Myometrial cell (primary cell): ENCODE results near the gene AQP12B. TPM values are rescaled to one million over a fixed set of nuclear protein-coding genes. Genes with fewer than 3 reads are reported as not detected.

Experiments
- total RNA-seq: library from RNA; depleted of rRNA; stranded (reverse); fragments of >200 nt; gene quantifications from 2 replicates; pipeline ENCODE4 v1.2.3, GENCODE V29; 2015

AQP12B gene, protein sequence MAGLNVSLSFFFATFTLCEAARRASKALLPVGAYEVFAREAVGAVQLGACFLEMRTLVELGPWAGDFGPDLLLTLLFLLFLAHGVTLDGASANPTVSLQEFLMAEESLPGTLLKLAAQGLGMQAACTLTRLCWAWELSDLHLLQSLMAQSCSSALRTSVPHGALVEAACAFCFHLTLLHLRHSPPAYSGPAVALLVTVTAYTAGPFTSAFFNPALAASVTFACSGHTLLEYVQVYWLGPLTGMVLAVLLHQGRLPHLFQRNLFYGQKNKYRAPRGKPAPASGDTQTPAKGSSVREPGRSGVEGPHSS
- total RNA-seq, result not detected in 2 replicates

GRCh38 chr2:240682431-240683224 lies at the start of gene AQP12B:
AQP12B (minus strand) TSS chr2:240682885; CDS start chr2:240682837, 48 bp downstream.

GRCh38 chr2:240691631-240692420 lies 9.1 kb upstream of the AQP12B start, which contains the start of gene AQP12A:
AQP12A (plus strand) TSS chr2:240691866; CDS start chr2:240691914, 48 bp downstream.

Other genes with a start within 250 kb of the AQP12B start
- gene GPC1, start 247.2 kb downstream of the AQP12B start, total RNA-seq, result 137 and 142 TPM in 2 replicates
- gene ANKMY1, start 124.9 kb downstream of the AQP12B start, total RNA-seq, result 5.0 and 6.9 TPM in 2 replicates
- gene DUSP28, start 122.5 kb downstream of the AQP12B start, total RNA-seq, result 1.9 and 7.2 TPM in 2 replicates
- 12.1 and 18.3 TPM in 2 replicates for gene RNPEPL1, start 114.4 kb downstream of the AQP12B start, total RNA-seq
- 18.5 and 20.4 TPM in 2 replicates for gene CAPN10, start 96.2 kb downstream of the AQP12B start, total RNA-seq
- not detected in 2 replicates for gene GPR35, start 57.4 kb downstream of the AQP12B start, total RNA-seq
- gene AQP12A, start 9.0 kb upstream of the AQP12B start, total RNA-seq, result not detected in 2 replicates
- 0.29 TPM in 1 of 2 replicates, not detected in the other for gene KIF1A, start 137.3 kb upstream of the AQP12B start, total RNA-seq
- not detected in 2 replicates for gene AGXT, start 185.9 kb upstream of the AQP12B start, total RNA-seq
- gene MAB21L4, start 213.3 kb upstream of the AQP12B start, total RNA-seq, result not detected in 2 replicates
- gene CROCC2, start 223.5 kb upstream of the AQP12B start, total RNA-seq, result 0.35 TPM in 1 of 2 replicates, not detected in the other